GM19043 (cell line): Measurements from ENCODE around the gene ABHD12.
A peak's percentile ranks its signal among the peaks of the same experiment; 100 is the strongest.

Experiments
- ATAC-seq: cut with Tn5 transposase; IDR thresholded peaks from one replicate; pipeline ENCODE4 v1.9.1; 2021; ENCODE audit warnings: low read depth; ENCODE audit not compliant: unreplicated experiment

The ABHD12 gene

GRCh38 chr20:25293507-25293906 lies 97.1 kb downstream of the ABHD12 start:
- no peak for ATAC-seq

DNA sequence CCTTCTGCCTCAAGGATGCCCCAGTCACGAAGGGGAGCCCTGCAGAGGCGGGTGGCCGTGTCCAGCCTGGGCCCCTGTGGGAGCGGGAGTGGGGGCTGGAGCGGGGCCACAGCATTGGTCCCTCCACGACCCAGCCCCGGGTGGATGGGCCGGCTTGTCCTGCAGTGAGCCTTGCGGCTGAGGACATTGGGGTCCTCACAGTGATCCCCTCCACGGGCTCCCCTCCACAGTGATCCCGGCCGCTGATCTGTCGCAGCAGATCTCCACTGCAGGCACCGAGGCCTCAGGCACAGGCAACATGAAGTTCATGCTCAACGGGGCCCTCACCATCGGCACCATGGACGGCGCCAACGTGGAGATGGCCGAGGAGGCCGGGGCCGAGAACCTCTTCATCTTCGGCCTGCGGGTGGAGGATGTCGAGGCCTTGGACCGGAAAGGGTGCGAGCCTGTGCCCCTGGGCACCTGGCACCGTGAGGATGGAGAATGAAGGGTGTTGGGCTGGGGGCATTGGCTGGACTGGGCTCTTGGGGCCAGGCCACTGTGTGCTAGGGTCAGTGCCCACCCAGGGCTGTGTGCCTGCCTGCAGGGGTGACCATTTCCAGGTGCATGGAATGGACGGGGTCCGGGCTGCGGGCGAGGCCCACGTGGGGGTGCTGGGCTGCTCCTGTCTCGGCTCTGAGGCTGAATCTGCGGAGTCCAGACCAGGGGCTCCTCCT lies 98.3 kb downstream of the ABHD12 start:
- no peak for ATAC-seq

- no peak for ATAC-seq
Measured at GRCh38 chr20:25291432-25292133, 99.1 kb downstream of the ABHD12 start.

DNA sequence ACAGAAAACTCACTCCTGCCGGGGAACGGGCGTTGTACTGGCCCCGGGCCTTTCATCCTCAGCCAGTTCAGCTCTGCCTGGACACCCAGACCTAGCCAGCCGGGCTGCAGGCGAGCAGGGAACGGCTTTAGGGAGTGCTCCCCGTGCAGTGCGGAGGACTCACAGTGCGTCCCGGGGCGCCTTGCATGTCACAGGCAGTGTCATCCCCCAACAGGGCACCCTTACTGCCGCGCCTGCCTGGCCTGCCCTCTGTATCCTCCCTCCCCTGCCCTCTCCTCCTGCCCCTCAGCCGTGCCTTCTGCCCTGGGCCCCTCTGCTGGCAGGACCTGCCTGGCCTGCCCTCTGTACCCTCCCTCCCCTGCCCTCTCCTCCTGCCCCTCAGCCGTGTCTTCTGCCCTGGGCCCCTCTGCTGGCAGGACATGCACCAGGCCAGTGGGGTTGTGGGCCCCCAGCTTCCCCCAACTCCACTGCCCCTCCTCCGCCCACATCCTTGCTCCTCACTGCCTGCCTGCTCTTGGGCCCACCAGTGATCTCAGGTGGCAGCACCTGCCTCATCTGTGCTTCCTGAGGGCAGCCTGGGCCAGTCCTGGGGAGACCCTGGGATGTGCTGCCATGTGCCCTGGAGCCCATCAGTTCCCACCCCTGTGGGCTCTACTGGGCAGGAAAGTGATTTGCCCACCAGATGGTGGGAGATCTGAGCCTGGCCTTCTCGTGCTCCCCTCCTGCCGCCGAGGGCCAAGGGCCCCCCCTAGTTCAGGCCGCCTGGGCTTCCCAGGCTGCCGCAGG lies 99.8 kb downstream of the ABHD12 start:
- no peak for ATAC-seq

DNA sequence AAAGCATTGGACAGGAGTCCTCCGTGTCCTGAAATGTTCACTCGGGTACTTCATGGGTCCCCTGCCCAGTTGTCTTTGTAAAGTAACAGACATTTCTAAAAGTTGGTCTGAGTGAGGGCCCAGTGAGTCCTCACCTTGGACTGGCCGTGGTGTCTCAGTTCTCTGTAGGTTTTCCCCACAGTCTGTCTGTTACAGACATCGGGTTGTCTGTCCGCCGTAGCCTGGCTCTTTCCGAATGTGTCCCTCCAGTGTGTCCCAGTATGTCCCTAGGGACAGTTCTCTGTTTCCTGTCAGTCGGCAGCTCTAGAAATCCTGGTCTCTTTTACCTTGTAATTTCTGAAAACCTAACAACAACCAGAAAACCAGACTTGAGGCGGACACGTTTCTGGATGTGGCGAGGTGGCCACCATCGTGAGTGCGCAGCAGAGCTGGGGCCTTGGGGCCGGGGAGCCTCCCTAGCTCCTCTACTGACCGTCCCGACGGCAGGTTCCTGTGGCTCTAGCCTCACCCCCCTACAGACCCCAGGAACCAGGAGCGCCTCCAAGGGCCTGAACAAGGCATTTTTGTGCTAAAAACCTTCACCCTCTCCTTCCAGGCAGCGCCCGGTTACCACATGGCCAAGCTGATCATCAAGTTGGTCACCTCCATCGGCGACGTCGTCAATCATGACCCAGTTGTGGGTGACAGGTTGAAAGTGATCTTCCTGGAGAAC lies 100.6 kb downstream of the ABHD12 start:
- no peak for ATAC-seq

DNA sequence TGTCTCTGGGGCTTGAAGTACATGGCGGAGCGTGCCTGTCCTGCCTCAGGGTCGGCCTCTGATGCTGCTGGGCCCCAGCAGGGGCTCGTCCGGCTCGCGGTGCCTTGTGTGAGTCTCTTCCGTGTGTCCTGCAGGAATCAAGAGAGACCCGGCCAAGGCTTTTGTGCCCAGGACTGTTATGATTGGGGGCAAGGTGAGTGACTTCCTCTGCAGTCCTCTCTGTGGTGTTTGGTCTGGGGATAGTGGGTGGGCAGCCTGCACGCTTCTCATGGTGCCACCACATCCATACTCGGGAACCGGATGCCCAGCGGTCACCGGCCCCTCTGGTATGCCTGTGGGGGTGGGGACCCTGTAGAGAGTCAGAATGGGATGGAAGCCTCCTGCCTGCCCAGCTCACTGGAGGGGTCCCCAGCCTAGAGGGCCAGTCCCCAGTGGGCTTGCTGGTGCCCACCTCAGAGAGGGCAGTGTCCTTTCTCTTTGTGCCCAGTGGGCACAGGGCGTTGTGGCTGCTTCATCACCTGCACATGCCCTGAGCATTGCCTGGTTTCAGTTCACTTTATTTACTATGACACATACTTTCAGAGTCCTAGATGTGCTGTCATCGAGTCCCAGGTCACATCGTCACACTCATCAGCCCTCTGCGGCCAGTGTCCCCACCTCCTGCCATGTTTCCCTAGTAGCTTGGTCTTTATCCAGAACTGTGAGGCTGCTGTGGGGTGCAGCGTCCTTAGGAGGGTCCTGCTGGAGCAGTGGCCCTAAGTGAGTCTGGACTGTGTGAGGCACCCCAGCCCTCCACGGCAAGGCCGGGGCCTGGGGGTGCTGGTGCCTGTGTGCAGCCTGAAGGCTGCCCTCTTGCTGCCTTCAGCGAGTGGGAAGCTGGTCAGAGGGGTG lies 102.1 kb downstream of the ABHD12 start:
- ATAC-seq: peak; percentile 97

DNA sequence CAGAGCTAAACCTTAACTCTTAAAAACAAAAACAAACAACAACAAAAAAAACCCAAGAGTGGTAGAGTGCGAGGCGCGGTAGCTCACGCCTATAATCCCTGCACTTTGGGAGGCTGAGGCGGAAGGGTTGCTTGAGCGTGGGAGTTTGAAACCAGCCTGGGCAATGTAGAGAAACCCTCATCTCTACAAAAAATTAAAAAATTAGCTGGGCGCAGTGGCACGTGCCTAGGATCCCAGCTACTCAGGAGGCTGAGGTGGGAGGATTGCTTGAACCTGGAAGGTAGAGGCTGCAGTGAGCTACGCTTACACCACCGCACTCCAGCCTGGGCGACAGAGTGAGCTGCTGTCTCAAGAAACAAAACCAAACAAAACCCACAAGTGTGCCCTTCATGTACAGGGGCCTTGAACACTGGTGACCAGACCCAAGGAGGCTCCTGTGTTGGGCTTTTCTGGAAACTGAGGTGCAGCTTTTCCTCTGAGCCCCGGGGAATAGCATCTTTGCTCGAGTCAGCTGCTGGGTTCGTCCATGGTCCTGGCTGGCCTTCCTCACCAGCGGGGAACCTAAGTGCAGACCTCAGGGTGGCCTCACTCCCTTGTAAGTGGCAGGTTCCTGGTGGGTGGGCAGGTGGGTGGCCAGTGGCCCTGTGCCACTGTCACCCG lies 102.9 kb downstream of the ABHD12 start:
- ATAC-seq: no peak

- no peak for ATAC-seq
Measured at GRCh38 chr20:25286917-25287316, 103.7 kb downstream of the ABHD12 start.

- no peak for ATAC-seq
Measured at GRCh38 chr20:25285856-25286798, 104.5 kb downstream of the ABHD12 start.

GRCh38 chr20:25285091-25285647 lies 105.5 kb downstream of the ABHD12 start:
- ATAC-seq: no peak

GRCh38 chr20:25284131-25284601 lies 106.5 kb downstream of the ABHD12 start:
- ATAC-seq: no peak

GRCh38 chr20:25283221-25283951 lies 107.2 kb downstream of the ABHD12 start:
- no peak for ATAC-seq

GRCh38 chr20:25282796-25283195 lies 107.8 kb downstream of the ABHD12 start:
- ATAC-seq: no peak

DNA sequence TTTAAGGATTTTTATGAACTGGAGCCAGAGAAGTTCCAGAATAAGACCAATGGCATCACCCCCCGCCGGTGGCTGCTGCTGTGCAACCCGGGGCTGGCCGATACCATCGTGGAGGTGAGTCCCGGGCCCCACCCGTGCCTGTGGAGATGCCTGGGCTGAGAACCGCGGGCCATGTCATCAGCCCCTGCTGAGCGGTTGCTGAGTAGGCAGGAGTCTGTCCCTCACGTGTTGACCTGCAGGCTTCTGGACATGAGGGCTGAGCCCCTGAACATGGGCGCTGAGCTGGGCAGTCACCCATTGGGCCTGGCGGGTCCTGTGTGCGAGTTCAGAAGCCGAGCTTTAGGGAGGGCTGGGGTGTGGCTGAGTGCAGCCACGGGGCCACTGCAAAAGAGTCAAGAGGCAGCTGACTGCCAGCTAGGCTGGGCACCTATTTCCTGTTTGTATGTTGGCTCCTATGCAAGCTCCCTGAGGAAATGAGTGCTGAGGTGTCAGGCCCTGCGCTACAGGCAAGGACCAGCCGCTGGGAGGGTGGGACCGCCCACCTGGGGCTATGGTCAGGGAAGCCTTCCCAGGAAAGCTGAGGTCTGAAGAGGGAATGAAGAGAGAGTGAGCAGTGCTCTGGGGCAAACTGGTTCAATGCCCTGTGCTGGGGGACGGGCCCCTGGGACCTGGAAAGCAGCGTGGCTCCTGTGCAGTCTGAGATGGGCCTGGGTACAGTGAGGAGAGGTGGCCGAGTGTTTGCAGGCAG lies 108.4 kb downstream of the ABHD12 start:
- ATAC-seq: no peak

DNA sequence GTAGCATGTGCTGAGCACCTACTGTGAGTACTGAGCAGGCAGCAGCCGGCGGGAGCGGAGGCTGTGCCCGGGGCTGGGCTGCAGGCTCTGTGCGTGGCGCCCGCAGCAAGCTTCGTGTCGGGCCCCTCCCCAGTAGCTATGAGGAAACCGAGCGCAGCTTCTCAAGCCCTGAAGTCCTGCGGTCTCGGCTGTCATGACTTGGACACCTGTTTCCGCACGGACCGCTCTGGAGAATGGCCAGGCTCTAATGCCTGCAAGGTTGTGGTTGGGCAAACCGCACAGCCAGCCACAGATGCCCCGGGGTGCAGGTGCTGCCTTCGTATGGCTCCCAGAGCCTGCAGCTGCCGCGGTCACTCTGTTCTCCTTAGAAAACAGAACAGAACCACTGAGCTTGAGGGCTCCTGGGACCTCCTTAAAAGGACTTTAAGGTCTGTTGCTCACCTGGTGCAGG lies 109.1 kb downstream of the ABHD12 start:
- ATAC-seq: peak; percentile 76
